RPMI8226 (cell line): ENCODE measurements around the gene BBX.

ENCODE experiments used
- DNase-seq: peaks from one replicate; pipeline ENCODE4 v3.0.0-alpha.2; 2015

BBX gene

DNA sequence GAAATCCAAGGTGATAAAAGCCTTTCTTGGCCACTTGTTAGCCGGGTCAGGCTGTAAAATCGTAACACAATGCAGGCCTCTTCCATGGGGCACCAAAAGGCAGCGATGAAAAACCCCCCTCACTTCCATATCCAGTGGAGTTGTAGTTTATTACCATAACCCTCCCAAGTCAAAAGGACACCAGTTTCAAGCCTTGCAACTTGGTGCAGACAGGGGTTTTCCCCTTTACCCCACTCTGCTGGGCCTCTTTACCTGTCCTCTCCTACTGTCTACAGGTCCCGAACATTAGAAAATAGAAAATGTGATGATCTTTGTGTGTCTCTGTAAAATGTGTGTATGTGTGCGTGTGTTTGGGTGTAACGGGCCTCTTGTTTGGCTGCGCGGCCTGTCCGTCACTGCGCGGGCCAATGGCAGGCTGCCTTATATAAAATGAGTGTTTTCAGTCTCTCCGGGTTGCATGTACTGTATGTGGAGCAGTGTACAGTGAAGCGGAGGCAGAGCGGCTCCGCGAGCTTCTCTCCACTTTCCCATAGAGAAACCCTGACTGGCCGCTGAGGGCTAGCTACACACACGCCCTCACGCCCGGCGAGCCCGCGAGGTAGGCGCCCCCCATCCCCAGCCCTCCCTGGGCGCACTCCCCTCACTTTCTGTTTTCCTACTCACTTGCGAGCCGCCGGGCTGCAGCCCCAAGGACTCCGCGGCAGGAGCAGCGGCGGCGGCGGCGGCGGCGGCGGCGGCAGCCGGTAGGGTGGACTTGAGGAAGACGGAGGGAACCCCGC is at the start of gene BBX:
BBX (plus strand) TSS at position 453 of the 779 bp plus-strand sequence. CDS start 187,499 bp downstream, outside the sequence.
- peak; percentile 92 for DNase-seq

DNA sequence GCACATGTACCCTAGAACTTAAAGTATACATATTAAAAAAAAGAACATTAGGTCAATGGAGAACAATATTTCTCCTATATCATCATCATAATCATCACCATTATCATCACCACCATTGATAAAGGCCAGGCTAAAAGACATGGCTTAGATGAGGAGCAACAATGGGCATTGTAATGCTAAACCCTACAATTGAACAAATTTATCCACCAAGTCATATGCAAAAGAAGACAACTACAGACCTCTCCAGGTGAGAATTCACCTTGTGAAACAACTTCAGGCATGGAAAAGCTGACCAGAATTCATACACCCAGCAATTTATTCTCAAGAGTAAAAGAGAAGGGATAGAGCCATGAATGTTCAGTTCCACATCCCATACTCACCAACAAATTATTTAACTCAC is 46.3 kb upstream of the BBX start:
- no peak for DNase-seq

DNA sequence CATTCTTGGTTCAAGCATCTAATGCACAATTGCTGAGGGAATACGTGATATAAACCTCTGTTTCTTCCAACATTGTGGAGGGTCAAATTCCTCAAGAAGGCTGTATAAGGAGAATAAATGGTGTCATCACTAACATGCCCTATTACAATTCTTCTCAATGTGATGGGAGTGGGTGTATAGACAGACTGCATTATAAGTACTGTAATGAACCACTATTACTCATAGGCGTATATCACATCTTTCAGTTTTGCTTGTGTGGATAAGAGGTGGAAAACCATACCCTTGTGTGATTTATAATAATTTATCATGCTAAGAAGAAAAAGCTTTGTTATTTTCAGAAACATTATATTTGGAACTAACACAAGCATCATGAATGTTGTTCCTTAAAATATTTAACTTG is 35.3 kb upstream of the BBX start:
- DNase-seq, result no peak

DNA sequence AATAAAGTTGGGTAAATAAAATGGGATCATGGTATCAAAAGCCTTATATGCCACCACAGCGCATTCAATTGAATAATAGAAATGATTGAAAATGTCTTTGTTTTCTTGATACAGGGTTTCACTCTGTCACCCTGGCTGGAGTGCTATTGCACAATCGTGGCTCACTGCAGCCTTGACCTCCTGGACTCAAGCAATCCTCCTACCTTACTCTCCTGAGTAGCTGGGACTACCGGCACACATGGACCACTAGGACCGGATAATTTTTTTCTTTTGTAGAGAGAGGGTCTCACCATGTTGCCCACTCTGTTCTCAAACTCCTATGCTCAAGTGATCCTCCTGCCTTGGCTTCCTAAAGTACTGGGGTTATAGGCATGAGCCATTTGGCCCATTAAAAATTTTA is 33.8 kb upstream of the BBX start:
- DNase-seq, result no peak

DNA sequence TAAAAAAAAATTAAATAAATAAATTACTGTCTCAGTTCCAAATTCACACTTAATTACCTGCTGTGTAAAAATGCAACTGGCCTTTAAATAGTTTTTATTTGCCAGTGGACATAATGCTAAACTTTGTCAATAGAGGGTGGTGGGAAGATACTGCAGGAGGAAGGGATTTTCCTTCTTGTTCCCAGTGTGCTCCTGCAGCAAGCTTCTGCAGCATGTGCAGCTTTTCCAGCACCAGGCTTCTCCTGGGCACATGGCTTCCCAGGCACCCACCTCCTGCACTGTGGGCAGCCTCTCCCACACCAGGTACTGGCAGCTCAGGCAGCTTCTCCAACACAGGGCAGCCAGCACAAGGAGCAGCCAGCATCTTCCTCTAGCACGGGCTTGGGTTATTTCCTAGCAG is 29.6 kb upstream of the BBX start:
- no peak for DNase-seq

DNA sequence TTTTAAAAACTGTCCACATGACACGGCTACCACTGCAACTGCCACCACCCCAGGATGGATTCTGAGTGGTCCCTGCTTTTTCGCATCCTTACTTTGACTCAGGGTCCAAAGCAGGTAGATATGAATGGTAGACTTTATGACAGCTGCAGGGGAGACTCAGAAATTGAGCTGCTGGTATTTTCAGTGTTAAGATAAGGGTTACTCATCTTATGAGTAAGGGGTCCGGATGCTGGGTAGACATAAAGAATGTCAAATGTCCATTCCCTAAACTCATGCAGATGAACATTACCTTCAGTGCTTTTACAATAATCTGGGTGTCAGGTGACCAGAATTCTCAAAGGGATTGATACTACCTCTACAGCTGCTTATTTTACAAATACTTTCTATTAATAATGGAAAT is 25.9 kb upstream of the BBX start:
- DNase-seq, result no peak

DNA sequence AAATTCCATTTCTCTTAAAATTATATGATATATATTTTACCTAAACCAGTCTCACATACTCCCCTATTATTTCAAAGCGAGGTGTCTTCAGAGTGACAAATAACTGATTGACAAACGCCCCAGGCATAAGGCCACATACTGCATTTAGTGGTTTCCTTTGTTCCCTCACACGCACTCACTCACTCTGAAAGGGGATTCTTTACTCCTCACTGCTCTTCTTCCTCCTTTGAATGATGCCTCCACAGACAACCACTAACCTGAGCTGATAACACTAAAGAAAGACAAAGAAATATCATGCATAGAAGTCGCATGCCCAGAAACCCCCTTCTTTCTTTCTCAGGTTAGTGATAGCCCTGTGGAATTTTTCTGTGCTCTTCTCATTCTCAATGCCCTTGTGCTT is 24.1 kb upstream of the BBX start:
- no peak for DNase-seq

DNA sequence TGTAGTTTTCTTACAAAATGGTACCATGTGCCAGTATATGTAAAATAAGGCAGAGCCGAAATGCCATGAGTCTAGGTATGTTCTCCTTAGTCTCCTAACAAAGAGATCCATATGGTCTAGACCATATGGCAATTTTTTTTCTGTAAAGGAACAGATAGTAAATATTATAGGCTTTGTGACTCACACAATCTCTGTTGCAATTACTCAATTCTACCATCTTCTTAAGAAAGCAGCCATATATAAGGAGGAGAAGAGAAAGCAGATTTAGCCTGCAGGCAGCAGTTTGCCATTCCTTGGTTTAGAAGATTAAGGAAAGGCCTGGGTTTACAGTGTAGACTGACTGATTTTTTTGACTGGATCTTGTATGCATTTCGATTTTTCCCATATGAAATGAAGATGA is 16.3 kb upstream of the BBX start:
- no peak for DNase-seq

DNA sequence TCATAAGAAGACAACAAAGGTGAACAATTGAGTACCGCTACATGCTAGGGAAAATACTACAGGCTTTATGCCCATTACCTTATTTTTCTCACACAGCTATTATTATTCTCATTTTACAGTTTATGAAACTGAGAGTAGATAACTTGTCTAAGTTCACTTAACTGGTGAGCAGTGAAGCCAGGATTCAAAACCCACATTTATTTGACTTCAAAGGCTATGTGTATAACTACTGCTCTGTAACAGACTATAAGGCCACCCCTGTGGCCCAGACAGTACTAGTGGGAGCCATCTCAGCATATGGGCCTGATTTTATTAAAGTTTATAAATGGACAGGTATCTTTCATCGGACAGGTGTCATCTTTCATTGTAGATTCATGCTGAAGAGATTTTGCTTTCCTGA is 14.4 kb upstream of the BBX start:
- no peak for DNase-seq

DNA sequence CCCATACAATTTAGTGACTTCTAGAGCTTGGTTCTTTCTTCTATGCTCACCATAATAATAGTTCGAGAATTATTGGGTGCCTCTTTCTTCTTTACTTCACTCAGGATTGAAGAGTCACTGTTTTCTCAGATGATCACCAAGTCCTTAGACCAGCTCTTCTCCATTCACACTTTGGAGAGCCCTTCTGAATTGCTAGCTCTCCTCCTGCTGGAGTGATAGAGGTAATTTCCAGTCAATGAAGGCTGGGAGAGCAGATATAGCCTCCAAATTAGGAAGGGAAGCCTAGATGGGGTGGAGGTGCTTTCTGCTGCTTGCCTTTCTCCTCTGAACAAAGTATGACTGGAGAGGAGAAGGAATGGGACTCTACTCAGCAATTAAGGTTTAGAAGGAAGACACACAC is 10.7 kb upstream of the BBX start:
- DNase-seq, result no peak

DNA sequence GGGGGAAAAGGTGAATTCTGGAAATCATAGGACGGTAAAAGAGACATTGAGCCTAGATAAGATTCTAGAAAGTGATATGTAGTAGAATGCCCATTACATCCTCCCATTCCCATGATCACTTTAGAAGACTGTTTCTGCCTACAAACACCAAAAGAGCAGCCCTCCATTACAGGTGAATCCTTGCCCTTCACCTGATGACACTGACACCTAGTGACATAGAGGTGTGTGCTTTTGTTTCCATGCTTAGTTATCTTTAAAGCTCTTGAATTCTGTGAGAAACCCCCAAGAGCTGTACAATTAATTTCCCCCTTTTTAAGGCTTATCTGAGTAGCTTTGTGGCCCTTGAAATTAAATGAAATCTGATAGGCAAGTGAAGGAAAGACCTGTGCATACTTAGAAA is 8.3 kb upstream of the BBX start:
- no peak for DNase-seq

DNA sequence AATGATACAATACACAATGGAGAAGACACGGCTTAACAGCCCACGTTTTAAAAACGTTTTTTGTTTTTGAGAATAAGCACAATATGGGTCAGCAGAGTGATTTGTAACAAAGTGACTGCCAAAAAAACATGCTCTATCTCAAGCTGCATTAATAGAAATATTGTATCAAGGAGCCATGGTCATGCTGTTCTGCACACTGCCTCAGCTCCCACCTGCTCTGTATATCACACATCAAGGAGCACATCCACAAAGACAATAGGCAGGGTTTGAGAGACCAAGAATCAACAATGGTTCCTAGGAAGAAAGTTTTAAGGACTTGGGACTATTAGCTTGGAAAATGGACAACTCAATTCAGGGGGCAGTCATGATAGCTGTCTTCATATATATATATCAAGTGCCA is 6.3 kb upstream of the BBX start:
- no peak for DNase-seq

DNA sequence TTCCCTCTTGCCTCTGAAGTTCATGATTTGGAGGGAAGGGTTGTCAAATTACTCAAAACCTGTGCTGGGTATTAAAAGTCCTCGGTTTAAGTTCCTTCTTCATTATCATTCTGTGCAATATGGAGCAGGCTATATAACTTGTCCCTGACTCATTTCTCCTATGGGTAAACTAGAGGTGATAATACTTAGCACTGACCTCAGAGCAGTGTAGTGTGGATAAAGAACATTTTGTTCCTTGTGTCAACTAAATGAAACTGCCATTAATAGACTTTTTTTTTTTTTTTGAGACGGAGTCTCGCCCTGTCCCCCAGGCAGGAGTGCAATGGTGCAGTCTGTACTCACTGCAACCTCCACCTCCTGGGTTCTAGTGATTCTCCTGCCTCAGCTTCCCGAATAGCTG is 2.2 kb upstream of the BBX start:
- DNase-seq, result no peak

DNA sequence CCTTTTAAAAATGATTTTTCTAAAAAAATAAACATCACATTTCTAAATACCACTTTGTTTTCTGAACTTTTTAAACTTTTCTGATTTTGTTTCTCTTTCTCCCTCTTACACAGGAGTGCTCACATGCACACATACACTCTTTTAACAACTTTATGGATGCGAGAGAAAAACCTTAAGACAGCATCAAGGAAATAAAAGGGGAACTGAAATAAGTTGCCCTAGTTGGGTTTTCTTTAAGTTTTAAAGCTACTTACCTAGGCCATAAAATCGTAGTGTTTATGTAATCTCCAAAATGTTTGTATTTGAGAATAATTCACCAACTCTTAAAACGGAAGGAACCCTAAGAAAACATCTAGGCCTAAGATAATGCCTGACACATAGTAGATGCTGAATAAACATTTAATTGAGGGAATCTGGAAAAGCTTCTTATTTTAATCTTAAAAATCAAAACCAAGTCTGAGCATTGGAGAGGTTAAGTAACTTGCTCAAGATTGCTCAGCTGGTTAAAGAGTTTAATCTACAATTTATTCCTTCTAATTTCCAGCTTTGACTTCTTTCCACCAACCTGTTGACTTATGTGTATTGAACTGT is 1.2 kb upstream of the BBX start:
- peak; percentile 49 for DNase-seq

DNA sequence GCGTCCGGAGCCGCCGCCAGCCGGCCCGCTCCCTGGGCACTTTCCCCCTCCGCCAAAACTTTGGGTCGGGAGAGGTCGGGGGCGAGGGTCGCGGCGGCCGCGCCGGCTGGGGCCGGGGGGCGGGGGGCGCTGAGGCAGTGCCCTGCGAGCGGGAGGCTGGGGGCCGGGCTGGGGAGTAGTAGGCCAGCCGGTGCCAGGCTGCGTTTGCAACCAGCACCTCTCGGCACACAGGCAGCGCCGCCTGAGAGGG is 452 bp downstream of the BBX start:
- no peak for DNase-seq

DNA sequence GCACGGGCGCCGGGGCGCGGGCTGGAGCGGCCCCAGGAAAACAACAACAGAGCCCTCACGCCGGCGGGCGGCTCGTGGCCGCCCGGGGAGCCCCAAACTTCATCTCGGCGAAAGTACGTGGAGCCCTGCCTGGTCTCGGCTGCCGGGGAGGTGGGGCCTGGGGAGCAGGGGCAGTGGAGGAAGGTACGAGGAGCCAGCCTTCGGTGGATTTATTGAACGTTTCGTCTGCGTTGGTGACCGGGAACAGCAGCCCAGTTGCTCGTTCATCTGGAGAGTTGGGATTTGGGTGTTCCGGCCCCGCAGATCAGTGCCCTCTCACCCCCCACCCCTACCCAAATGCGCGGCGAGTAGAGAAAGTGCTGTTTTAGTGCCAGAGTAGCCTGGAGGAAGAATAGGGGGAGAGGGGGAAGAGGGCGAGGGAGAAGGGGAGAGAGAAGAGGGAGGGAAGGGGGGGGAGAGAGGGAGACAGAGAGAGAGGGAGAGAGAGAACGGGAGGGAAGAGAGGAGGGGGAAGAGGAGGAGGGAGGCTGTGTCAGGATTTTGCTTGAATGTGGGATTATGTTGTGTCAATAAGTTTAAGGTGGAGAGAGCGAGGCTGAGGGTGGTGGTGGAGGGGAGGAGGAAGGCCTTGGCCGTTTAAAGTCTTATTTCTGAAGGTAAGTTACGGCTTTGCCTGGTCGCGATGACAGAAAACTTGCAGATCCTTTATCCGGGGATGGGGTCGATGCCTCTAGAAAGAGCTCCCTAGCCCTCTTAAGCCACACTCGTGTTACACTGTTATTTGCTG is 970 bp downstream of the BBX start:
- DNase-seq, result peak; percentile 54

DNA sequence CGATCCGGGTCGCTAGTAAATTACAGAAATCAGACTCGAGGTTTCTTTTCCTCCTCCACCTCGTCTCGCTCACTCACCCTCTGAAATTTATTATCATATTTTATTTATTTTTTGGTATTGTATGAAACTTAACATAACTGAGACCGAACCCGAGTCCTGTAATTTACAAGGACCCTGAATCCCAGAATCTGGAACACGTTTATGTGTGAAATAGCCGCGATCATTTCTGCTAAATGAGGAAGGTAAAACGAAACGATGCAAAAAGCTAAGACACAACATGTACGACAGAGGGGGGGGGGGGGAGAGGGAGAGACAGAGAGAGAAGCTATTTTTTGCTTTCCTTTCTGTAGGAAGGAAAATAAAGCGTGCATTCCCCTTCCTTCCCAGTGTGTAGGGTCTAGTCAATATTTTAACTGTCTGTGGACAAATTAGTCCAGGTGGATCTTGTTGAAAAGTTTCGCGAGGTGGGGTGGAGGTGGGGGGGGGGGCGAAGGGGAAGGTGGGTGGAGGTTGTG is 1.6 kb downstream of the BBX start:
- peak; percentile 47 for DNase-seq

DNA sequence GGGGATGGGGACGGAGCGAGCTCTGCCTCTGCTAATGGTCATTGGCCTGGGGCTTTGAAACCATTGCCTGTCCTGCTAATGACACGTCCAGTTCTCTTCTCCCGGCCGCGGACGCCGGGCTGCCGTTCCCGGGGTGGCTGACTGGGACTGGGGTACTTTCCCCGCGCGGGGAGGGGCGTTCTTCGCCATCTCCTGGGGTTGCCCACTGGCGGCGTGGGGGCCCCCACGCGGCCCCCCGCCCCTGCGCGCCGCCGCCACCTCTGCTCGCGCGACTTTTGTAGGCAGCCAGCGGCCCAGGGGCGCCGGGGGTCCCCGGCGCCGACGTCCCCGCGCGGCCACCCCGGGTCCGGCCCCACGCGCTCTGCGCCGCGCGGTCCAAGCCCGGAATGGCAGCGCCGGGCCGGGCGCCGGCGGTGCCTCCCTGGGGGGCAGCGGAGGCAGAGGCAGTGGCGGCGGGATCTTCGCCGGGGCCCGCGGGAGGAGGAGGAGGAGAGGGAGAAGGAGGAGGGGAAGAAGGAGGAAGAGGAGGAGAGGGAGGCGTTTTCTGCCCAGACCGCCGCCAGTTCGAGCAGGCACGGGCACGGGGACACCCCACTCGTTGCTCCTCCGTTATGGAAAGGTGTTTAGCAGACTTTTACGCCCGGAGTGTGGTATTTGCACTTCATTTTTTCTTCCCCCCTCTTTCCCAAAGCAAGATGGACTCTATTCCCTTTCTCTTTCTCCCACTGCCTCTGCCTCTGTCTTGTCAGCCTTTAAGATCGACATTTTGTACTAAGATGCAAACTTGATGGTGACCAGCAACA is 2.3 kb downstream of the BBX start:
- DNase-seq, result peak; percentile 59

DNA sequence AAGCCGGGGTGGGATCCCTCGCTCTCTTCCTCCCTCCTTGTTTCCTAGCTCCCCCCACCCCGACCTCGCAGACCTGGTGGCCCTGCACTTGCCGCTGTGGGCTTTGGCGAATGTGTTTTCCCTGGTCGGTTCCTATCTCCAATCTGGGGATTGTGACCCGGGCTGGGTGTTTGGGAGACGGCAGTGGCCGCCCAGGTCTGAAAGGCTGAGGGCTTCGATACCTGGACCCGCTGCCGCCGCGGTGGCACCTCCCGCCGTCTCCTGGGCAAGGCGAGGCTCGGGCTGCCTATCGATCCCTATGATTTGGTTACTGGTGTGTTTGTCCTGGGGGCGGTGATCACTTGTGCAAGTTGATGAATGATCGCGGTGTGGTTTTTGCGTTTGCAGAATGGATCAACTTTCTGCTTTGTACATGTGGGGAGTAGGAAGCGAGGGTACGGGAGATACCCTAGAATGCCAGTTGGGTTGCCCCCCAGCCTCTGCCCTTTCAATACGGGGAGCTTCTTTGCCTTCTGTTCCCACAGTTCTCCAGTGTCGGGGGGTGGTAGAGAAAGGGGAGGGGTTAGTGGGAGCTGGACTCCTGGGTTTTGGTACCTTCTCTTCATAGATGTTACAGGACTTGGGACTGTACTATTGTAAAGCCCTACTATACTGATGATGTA is 3.0 kb downstream of the BBX start:
- peak; percentile 10 for DNase-seq

DNA sequence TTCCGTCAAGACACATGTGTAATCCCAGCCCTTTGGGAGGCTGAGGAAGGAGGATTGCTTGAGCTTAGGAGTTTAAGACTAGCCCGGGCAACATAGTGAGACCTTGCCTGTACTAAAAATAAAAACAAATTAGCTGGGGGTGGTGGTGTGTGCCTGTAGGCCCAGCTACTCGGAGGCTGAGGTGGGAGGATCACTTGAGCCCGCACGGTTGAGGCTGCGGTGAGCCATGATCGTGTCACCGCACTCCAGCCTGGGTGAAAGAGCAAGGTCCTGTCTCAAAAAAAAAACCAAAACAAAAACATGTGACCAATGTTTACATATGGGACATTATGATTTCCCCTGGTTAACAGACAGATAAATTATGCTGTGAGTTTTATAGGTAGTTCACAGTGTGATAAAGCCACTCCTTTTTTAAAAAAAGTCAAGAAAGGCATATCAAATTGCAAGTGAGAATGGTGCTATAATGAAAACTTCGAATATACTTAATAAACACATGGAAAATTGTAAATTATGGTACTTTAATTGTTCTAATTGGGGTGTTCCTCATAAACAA is 9.2 kb downstream of the BBX start:
- DNase-seq, result no peak

DNA sequence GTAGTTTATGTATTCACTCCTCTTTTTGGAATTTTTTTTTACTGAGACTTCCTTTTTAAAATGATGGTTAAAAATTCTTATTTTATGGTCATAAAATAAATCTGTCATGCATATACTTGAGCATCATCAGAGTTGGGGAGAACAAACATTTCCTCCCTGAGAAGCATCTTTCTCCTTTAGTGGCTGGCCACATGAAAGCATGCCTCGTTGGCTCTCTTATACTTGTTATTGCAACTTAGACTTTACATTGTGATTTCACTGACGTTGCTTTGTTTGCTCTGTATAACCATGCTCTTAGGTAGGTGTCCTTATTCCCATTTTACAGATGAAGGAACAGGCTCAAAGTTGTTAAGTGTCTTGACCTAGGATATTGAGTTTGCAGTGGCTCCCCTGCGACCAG is 18.1 kb downstream of the BBX start:
- DNase-seq, result no peak

DNA sequence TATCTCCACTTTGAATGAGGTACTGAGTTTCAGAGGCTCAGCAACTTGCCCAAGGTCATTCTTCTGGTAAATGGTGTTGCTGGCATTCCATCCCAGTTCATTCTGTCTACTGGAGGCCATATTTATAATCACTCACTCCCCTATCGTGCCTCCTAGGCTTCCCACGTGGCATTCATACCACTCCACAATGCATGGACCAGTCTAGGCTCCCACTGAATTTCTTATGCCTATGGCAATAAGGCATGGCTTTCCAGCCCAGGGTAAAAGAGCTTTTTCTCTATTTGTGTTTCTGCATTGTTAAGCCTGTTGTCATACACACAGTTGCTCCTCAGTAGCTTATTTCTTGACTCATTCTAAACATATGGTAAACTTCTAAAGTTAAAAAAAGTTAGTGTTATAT is 19.9 kb downstream of the BBX start:
- no peak for DNase-seq

DNA sequence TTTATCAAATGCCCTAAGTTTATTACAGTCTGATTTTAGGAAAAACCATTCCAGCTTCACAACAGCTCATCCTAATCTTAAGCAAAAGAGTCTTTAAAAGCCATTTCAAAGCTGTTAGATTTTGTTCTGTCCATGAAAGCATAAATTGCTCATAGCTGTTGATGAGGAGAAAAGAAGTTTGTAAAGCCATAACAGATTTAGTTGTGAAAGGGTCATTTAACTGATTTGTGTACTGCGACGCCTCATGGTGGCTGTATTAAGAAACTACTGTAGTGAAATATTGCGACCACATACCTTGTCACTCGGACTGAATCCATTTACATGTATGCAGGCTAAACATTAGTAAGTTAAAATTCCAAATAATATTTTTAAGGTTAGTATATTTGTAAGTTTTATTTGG is 20.9 kb downstream of the BBX start:
- DNase-seq, result peak; percentile 10
